ENCODE results near the gene ARID1B.

Gene ARID1B

GRCh38 chr6:157240059-157240959 lies 463.1 kb downstream of the ARID1B start:
- H3K4me1 ChIP-seq: peaks cover 11% of the 10 kb centered on the region
- H3K9ac ChIP-seq: no peak overlapping the region
- H2AFZ ChIP-seq: no peak overlapping the region
- H3K36me3 ChIP-seq (ENCODE audit: control insufficient read depth, insufficient read depth, low read length): no peaks in the 10 kb centered on the region
- H3K79me2 ChIP-seq: no peaks in the 10 kb centered on the region
- no peak overlapping the region for H3K27ac ChIP-seq
- no peaks in the 10 kb centered on the region for H3K9me3 ChIP-seq (ENCODE audit: control insufficient read depth, low read length)
- no peak overlapping the region for H3K4me3 ChIP-seq (ENCODE audit: low read depth, low read length)
- no peak overlapping the region for H3K4me2 ChIP-seq (ENCODE audit: low read length)
- H3K27me3 ChIP-seq (ENCODE audit: control insufficient read depth, insufficient read depth, low read length): no peaks in the 10 kb centered on the region
- no peak for TF ChIP-seq CTCF (IDR thresholded peaks at IDR 0.05)

DNA sequence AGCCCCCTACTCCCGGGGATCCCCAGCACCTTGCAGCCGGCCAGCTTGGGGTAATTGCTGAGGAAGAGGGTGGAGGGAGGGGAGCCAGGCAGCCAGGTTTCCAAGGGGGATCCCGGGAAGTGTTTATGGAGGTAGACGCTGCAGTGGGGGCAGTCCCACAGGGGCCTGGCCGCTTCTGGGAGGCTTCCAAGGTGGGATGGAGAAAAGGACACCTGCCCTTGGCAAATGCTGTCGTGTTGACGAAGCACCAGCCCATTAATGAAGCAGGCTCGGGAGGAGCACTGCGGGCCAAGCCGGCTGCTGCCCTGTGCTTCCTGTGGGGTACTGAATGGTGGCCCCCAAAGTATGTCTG lies 463.8 kb downstream of the ARID1B start:
- no peak overlapping the region for H2AFZ ChIP-seq
- no peak overlapping the region for H3K27ac ChIP-seq
- H3K4me3 ChIP-seq (ENCODE audit: low read depth, low read length): no peak overlapping the region
- no peak overlapping the region for H3K4me2 ChIP-seq (ENCODE audit: low read length)
- no peak overlapping the region for H3K9ac ChIP-seq
- H3K36me3 ChIP-seq (ENCODE audit: control insufficient read depth, insufficient read depth, low read length): no peaks in the 10 kb centered on the region
- TF ChIP-seq CTCF (IDR thresholded peaks at IDR 0.05): no peak
- H3K4me1 ChIP-seq: peaks cover 11% of the 10 kb centered on the region
- no peaks in the 10 kb centered on the region for H3K79me2 ChIP-seq
- H3K27me3 ChIP-seq (ENCODE audit: control insufficient read depth, insufficient read depth, low read length): no peaks in the 10 kb centered on the region
- no peaks in the 10 kb centered on the region for H3K9me3 ChIP-seq (ENCODE audit: control insufficient read depth, low read length)

GRCh38 chr6:157242791-157243190 lies 465.6 kb downstream of the ARID1B start:
- no peak overlapping the region for H3K27ac ChIP-seq
- no peak overlapping the region for H2AFZ ChIP-seq
- H3K4me3 ChIP-seq (ENCODE audit: low read depth, low read length): no peak overlapping the region
- no peaks in the 10 kb centered on the region for H3K79me2 ChIP-seq
- no peaks in the 10 kb centered on the region for H3K36me3 ChIP-seq (ENCODE audit: control insufficient read depth, insufficient read depth, low read length)
- no peak overlapping the region for H3K4me2 ChIP-seq (ENCODE audit: low read length)
- TF ChIP-seq CTCF (IDR thresholded peaks at IDR 0.05): no peak
- H3K4me1 ChIP-seq: no peaks in the 10 kb centered on the region
- no peaks in the 10 kb centered on the region for H3K27me3 ChIP-seq (ENCODE audit: control insufficient read depth, insufficient read depth, low read length)
- H3K9me3 ChIP-seq (ENCODE audit: control insufficient read depth, low read length): no peaks in the 10 kb centered on the region
- H3K9ac ChIP-seq: no peak overlapping the region

DNA sequence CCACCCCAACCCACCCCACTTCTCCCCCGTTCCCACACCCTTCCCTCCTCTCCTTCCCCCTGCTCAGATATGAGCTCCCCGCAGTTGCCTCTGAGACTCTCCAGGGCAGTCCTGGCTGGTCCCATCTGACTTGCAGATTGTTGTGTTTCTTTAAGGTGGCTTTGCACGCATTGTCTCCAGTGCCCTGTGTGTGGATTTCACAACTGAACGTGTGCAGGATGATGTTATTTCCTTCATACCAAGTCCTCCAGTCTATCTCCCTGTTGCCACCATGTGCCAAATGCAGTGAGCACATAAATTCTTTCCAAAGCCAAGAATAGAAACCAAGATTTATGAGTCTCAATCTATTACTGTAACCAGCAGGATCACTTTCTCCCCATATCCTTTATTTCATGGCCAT lies 467.0 kb downstream of the ARID1B start:
- H3K27me3 ChIP-seq (ENCODE audit: control insufficient read depth, insufficient read depth, low read length): no peaks in the 10 kb centered on the region
- no peak overlapping the region for H3K4me3 ChIP-seq (ENCODE audit: low read depth, low read length)
- H3K9me3 ChIP-seq (ENCODE audit: control insufficient read depth, low read length): no peaks in the 10 kb centered on the region
- H3K4me1 ChIP-seq: no peaks in the 10 kb centered on the region
- H3K9ac ChIP-seq: no peak overlapping the region
- no peak overlapping the region for H2AFZ ChIP-seq
- H3K27ac ChIP-seq: no peak overlapping the region
- no peak for TF ChIP-seq CTCF (IDR thresholded peaks at IDR 0.05)
- no peak overlapping the region for H3K4me2 ChIP-seq (ENCODE audit: low read length)
- H3K36me3 ChIP-seq (ENCODE audit: control insufficient read depth, insufficient read depth, low read length): no peaks in the 10 kb centered on the region
- H3K79me2 ChIP-seq: no peaks in the 10 kb centered on the region

DNA sequence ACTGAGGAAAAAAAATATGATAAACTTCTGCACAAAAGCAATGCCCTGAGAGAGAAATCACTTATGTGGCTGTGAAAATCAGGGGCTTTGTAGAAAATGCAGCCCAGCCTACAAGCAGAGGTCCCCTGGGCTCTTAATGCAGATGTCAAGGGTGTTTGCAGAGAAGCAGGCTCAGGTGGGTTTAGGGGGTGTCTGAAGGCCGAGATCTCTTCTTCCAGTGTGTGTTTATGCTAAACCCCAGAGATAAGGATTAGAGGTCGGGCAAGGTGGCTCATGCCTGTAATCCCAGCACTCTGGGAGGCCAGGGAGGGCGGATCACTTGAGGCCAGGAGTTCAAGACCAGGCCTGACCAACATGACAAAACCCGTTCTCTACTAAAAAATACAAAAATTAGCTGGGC lies 467.6 kb downstream of the ARID1B start:
- no peaks in the 10 kb centered on the region for H3K79me2 ChIP-seq
- no peak overlapping the region for H2AFZ ChIP-seq
- no peaks in the 10 kb centered on the region for H3K4me1 ChIP-seq
- no peaks in the 10 kb centered on the region for H3K27me3 ChIP-seq (ENCODE audit: control insufficient read depth, insufficient read depth, low read length)
- no peaks in the 10 kb centered on the region for H3K9me3 ChIP-seq (ENCODE audit: control insufficient read depth, low read length)
- H3K36me3 ChIP-seq (ENCODE audit: control insufficient read depth, insufficient read depth, low read length): no peaks in the 10 kb centered on the region
- H3K4me2 ChIP-seq (ENCODE audit: low read length): no peak overlapping the region
- no peak for TF ChIP-seq CTCF (IDR thresholded peaks at IDR 0.05)
- no peak overlapping the region for H3K27ac ChIP-seq
- H3K4me3 ChIP-seq (ENCODE audit: low read depth, low read length): no peak overlapping the region
- no peak overlapping the region for H3K9ac ChIP-seq
